Bone marrow (tissue), 2 donors: Measurements from ENCODE around the gene DERA.
"Not testable (repeated sequence)": the region's sequence is repeated elsewhere in the genome, so short reads cannot be mapped to it uniquely, and the experiment has no call there.

ENCODE experiments used
- DNase-seq, 2 donors: peaks; one replicate each; lab custom pipeline; 2025; lab: John Stamatoyannopoulos, UW

DERA gene

DNA sequence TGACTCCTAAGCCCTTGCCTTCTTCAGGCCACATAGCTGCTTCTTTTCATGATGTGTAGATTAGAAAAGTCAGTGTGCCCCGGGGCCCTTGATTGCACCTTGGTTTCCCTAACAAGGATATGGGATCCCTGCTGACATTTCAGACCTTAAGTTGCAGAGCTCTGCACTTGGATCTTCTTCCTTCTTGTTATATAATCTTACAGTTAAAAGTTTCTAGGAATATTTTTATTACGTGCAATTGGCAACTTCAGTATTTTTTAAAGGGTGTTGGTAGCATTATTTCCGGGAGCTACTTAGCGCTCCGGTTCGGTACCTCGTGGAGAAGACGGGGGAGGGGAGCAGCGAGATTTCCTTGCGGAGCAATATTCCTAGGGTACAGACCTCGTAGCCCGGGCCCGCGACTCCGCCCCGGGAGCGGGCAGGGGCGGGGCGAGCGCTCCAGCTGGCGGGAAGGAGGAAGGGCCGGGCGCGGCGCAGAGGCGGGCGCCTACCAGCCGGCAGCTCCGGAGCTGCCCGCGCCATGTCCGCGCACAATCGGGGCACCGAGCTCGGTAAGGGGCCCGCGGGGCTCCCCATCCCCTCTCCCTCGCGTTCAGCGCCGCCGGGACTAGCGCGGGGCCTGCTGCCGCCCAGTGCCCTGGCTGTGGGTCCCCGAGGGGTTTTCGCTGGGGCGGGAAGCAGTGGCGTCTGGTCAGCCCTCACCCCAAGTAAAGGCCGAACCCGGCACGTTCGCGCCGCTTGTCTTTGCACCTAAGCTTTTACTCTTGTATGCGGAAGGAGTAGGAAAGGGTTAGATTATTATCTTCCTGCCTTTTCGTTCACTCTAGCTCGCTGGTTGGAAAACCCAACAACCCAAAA lies at the start of gene DERA:
Gene DERA (plus strand): TSS at position 469 of the 858 bp plus-strand sequence. CDS start 52 bp downstream, at position 521.
- peak; percentile 40 to 56 for DNase-seq

DNA sequence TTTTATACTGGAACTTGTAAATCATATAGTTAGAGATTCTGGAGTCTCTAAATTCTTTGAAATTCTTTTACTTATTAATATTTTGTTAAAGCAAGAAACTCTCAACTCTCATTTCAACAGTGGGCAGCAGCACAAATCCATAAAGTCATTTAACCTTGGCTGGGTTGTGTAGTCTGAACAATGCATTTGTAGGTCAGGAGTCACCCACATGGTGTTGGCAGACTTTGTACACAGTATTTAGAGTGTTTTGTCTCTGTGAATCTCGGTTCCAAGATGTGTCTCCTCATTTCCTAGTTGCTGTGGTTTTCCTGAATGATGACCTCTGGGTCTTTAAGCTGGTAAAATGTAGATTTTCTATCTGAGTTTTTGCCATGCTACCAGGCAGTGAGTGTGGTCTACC lies 49.7 kb upstream of the DERA start:
- DNase-seq, result no peak

DNA sequence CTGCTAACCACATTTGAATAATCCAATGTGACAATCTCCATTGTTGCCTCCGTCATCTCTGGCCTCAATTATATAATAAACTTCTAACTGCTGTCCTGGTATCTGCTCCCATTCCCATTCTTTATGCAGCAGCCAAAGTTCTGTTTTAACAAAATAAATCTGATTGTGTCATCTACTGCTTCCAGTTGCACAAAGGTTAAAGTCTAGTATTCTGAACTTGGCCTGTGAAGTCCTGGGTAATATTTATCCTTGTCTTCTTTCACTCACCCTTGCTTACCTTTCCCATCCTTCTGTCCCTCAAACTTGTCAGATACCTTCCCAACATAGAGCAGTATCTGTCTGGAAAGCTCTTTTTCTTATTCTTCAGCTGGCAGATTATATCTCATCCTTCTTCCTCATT lies 48.3 kb upstream of the DERA start:
- DNase-seq, result no peak

DNA sequence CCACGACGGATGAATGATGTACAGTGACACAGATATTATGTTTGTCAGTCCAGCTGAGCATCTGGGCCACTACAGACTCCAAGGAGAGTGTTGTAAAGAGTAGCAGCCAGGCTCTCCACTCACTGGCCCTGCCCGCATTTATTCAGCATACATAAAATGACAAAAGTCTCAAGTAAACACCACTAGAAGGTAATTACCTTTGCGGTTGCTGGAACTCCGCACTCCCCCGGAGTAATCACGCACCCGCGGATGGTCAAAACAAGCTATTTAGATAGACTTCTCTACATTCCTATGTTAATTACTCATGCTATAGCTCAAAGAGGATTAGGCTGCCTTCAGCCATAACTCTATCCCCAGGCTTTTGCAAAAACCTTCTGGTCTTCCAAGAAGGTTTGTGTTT lies 47.8 kb upstream of the DERA start:
- no peak for DNase-seq

DNA sequence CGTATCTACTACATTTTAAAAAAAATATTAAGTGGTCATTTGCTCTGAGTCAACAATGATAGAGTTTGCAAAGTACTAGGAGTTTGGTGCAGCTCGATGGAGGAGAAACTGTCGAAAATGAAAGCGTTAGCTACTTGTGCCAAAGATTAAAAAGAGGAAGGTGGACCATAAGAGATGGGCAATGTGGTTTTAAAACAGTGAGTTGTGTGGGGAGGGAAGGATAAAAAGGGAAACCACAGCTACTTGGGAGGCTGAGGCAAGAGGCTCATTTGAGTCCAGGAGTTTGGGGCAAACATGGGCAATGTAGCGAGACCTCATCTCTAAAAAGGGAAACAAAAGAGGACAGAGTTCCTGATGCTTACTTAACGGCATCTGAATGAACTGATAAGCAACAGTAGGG lies 47.1 kb upstream of the DERA start:
- peak in 1 of 2 donors; percentile 93 for DNase-seq

DNA sequence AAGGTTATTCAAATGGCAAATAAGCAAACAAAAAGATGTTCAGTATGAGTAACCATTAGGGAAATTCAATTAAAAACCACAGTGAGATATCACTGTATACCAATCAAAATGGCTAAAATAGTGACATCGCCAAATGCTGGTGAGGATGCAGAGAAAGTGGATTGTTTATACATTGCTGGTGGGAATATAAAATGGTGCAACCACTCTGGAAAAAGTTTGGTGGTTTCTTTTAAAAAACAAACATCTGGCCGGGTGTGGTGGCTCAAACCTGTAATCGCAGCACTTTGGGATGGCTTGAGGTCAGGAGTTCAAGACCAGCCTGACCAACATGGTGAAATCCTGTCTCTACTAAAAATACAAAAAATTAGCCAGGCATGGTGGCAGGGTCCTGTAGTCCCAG lies 42.9 kb upstream of the DERA start:
- DNase-seq, result no peak

DNA sequence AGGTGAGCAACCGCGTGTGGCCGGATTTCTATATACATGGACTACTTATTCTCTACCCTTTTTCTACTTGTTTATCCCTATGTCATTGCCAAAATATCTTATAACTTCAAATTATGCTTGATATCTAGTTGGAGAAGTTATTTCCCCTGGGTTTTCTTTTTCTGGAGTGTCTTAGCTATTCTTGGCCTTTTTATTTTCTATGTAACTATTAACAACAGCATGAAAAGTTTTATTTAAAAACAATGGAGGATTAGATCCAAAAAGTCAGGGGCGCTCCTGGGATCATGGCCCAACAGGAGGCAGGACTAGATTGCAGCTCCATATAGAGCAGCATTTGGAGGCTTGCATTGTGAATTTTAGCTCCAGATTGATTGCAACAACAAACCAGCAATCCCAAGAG lies 37.6 kb upstream of the DERA start:
- DNase-seq, result no peak

DNA sequence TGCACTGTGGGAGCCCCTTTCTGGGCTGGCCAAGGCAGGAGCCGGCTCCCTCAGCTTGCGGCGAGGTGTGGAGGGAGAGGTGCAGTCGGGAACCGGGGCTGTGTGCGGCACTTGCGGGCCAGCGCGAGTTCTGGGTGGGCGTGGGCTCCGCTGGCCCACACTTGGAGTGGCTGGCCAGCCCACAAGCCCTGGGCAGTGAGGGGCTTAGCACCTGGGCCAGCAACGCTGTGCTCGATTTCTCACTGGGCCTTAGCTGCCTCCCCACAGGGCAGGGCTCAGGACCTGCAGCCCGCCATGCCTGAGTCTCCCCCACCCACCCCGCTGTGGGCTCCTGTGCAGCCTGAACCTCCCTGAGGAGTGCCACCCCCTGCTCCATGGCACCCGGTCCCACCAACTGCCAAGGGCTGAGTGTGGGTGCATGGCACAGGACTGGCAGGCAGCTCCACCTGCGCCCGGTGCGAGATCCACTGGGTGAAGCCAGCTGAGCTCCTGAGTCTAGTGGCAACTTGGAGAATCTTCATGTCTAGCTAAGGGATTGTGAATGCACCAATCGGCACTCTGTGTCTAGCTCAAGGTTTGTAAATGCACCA lies 36.5 kb upstream of the DERA start:
- not testable (repeated sequence) for DNase-seq

DNA sequence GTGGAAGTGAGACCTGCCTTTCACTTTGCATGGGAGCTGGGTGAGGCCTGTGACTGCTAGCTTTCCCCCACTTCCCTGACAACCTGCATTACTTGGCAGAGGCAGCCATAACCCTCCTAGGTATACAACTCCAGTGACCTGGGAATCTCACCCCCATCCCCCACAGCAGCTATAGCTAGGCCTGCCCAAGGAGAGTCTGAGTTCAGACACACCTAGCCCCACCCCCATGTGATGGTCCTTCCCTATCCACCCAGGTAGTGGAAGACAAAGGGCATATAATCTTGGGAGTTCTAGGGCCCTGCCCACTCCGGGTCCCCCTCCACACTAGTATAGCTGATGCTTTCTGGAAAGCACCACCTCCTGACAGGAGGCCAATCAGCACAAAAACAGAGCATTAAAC lies 35.3 kb upstream of the DERA start:
- DNase-seq, result no peak

DNA sequence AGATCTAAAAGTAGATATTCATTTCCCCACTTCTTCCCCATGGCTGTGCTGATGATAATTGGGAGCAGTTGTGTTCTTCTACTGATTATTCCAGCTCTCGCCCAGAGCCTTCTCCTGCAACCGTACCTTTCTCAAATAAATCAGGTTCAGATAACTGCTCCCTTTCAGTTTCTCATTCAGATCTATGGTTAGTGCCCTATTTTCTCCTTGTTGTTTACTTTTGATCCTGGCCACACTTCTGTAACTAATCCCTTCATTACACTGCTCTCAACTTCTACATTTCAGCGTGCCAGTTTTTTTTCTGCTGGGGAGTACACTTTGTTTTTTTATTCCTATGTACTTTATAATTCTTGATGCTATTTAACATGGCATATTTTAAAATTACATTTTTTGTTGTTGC lies 31.7 kb upstream of the DERA start:
- DNase-seq, result no peak

DNA sequence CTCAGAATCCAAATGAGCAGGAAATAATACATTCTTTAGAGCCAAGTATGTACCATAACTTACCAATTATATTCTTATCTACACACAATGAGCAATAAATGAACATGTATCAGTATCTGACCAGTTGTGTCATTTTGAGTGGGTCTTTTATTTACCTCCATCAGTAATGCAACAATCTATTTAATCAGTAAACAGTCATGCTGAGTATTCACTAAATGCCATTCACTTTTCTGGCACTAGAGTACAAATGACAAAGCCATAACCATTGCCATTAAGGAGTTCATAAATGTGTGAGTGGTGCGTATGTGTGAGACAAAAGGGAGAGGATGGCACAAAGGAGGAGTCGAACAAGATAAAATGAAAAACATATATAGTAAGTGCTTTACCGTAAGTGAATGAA lies 30.4 kb upstream of the DERA start:
- DNase-seq, result no peak

DNA sequence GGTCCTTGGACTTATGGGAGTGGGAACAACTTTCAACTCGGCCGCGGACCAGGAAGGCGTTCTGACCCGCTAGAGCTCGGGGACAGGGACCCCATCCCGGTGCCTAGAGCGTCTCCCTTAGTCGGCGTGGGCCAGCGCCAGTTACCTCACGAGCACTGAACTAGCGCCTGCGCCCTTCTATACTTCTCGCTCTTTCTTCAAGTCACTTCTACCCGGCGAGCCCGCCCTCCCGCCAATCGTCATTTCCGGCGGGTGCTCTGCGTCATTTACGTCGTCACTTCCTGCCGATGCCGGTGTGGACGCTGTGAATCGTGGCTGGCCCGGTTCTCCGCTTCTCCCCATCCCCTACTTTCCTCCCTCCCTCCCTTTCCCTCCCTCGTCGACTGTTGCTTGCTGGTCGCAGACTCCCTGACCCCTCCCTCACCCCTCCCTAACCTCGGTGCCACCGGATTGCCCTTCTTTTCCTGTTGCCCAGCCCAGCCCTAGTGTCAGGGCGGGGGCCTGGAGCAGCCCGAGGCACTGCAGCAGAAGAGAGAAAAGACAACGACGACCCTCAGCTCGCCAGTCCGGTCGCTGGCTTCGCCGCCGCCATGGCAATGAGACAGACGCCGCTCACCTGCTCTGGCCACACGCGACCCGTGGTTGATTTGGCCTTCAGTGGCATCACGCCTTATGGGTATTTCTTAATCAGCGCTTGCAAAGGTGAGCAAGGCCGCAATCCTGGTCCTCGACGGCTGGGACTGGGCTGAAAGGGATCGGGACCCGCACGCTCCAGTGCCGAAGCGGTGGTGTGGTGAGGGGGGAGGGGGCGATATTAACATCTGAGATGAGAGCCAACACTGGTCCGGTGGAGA lies 28.8 kb upstream of the DERA start, which contains the start of gene STRAP:
Gene STRAP (plus strand): TSS at position 270 of the 854 bp plus-strand sequence. CDS start 321 bp downstream, at position 591.
- peak; percentile 89 to 99 for DNase-seq

DNA sequence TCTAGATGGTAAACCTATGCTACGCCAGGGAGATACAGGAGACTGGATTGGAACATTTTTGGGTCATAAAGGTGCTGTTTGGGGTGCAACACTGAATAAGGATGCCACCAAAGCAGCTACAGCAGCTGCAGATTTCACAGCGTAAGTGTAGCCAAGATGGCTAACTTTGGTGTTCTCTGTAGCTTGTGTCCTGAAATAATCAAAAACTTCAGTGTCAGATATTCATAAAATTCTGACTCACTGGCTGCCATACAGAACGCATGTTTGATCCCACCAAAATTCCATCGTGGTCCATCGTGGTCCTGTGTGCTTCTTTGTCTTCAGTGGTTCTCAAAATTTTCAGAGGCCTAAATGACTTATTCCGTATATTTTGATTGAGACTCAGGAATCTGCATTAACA lies 27.6 kb upstream of the DERA start:
- no peak for DNase-seq

DNA sequence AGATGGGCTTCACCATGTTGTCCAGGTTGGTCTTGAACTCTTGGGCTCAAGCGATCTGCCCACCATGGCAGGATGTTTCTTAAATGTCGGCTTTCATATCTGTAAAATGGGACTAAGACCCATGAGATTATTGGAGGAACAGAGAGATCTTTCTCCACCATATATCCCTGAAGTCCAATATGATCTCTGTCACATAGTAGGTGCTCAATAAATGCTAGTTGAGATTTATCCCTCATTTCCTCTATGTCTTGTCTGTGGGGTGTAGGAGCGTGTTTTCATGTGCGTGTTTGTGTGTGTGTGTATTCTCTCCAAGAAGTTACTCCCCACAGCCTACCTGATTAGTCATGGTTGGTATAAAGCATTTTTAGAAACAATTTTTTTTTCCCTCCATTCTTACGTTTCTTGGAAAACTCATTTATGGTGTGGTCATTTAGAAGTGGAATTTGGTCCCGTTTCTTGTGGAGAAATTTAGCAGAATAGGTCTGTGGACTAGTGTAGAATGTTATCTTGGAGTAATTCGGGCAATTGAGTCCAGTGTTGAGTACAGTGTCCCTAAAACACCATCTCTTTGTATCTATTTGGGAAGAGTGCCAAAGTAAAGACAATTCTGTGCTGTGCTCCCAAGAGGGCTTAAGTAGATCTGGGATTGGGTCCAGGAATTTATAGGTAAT lies 24.6 kb upstream of the DERA start:
- DNase-seq, result no peak

DNA sequence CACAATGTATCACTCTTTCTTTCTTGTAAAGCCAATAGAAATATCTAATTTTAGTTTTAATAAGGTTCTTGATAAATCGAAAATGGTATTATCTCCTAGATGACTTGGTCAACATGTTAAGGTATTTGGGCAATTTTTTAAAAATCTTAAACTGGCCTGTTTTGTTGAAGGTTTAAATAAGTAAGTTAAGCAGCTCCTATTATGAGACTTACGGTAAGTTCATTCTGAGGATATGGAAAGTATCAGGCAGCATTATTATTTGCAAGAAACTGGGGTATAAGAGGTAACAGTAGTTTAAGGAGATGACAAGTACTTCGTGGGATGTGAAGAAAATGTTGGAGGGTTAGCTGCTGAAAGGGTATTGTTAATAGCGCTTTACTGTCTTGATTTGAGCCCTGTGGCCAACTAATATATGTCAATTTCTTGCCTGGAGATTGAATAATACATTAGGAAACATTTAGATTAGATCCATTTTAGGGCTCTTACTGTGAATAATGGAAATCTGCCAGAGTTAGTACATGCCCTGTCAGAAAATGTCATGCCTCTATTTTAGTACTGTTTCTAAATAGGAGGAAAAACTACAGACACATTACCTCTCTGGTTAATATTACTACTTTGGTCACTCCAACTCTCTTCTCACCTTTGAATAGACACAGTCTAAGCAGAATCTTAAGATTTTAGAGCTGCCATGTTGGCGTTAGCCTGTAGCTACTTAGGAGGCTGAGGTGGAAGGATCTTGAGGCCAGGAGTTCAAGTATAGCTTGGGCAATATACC lies 23.9 kb upstream of the DERA start:
- no peak for DNase-seq

DNA sequence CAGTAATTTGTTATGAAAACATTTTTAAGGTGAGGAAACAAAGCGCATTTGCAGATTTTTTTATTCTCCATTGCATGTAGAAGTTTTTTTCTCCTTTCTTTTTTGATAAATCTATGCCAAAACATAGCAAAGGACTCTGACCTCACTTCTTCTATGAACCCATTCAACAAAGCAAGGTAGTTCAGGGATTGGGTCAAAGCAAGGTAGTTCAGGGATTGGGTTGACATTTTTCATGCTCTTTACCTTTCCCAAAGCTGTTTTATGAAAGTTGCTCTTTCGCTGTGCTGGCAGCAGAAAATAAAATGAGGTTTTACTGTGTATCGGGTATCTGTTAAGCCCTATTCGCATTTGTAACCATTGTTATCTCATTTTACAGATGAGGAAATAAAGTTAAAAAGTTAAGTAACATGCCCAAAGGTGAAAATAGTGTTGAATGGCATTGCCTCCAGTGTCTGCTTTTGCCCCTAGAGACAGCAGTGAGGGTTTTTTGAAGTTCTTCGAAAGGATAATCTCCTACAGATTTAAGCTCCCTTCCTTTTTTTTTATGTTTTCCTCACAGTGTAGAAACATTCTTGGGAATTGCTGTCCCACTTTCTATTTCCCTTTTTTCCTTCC lies 18.4 kb upstream of the DERA start:
- DNase-seq, result no peak

DNA sequence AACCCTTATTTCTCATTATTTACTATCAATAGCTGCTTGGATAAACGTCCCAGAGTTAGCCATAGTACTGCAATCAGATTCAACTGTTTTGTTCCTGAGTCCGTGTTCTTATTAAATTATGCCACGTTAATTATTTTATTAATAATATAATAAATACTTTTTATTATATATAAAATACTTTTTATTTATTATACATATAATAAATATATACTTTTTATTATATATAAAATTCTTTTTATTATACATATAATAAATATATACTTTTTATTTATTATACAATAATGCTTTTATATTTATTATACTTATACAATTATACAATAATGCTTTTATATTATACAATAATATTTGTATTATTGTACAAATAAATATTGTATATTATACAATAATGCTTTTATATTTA lies 17.9 kb upstream of the DERA start:
- no peak for DNase-seq

DNA sequence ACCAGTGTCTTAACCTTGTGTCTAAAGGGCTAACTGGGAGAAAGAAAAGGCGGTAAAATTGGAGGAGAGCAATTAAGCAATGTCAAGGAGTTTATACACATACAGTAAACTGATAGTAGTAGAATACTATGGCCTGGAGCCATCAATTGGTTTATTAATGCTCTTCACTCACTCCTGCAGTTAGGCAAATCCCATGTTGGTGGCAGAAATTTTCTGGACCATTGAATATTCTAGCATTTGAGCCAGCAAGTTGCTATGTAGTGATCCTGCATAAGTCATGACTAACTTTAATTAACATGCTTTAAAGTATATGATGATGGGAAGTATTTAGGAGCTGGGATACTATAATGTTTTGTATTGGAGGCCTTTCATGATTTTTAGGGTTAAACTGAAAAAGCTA lies 14.3 kb upstream of the DERA start:
- DNase-seq, result no peak

DNA sequence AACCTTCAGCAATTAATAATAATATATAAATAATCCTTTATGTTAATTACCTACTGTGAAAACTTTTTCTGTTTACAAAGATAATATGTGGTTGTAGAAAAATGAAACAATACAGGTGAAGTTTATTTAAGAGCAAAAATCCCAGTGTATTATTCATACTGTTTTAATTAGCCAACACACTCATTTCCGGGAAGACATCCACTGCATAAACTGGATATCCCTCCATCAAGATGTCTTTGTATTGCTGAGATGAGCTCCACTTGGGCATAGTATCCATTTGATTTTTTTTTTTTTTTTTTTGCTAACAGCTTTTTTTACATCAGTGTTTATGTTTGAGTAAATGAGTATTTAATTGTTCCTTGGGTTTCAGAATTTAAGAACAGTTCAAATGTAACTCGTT lies 13.7 kb upstream of the DERA start:
- no peak for DNase-seq

DNA sequence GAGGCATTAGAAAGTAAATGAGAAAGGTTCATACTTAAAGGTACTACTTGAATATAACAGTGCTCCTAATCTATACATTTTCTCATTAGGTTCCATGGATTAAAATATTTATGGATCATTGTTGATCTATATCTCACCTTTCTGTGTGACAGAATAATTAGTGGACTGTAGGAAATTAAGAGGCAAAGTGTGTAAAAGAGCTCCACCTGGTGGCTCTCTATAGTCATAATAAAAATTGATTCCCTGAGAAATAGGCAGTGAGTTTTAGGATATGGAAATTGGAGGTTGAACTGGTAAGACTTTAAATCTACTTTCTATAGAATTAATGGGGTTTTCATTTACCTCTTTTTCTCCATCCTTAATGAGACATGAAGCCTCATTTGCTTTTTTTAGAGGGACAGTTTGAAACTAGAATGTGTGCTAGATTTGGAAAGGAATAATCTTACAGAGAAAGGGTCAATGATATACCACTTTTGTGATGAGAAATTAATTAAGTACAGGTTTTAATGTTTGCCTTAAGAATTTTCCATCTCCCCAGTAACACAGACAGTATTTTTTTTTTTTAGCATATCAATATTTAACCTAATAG lies 11.8 kb upstream of the DERA start:
- DNase-seq, result no peak
